OCI-LY1 (cell line): ENCODE data around the gene TTLL10.

Source experiments
- CTCF ChIP-seq: fragments of 200-600 bp; sonication (generic), shearing (Covaris generic); IDR thresholded peaks from 2 replicates; pipeline ENCODE4 v1.5.1; 2017; ENCODE audit warnings: mild to moderate bottlenecking, antibody characterized with exemption, low read length, moderate library complexity, mixed read lengths
- EZH2 ChIP-seq: fragments of 200-600 bp; sonication (generic), shearing (Covaris generic); IDR thresholded peaks from 2 replicates; pipeline ENCODE4 v1.8.0; 2017; ENCODE audit warnings: borderline replicate concordance, mixed run types, mild to moderate bottlenecking, antibody characterized with exemption, low read length, moderate library complexity, mixed read lengths

GRCh38 chr1:1239227-1239613, 65.5 kb downstream of the TTLL10 start:
- no peak for TF ChIP-seq CTCF
- TF ChIP-seq EZH2, result no peak
